IMR-90 (cell line): ENCODE data around the gene LRIT2. TPM values are rescaled to one million over a fixed set of nuclear protein-coding genes. Genes with fewer than 3 reads are reported as not detected.

Source experiments
- ATAC-seq: fragments of 200-7000 bp; cut with Tn5 transposase; 2 replicates; pipeline ENCODE4 v1.9.1; 2020; ENCODE audit warnings: low read depth, mild to moderate bottlenecking, moderate library complexity
- BruUV-seq: library from RNA; stranded (reverse); fragments of 400-500 nt; replicated peaks from 2 replicates; lab custom pipeline; 2021; lab: Mats Ljungman, UMichigan
- CTCF ChIA-PET: fragments of 300-600 bp; formaldehyde crosslinking; extraction: SDS; loops from one replicate; lab custom pipeline; 2021; ENCODE audit warnings: antibody characterized with exemption; lab: Yijun Ruan, JAX
- POLR2A ChIA-PET: fragments of 300-600 bp; sonication (Branson Sonifier 250); formaldehyde crosslinking; loops from one replicate; lab custom pipeline; 2022; ENCODE audit warnings: antibody characterized with exemption; ENCODE audit not compliant: unreplicated experiment; lab: Charles Lee
- DNase-seq: peaks from one replicate; pipeline ENCODE4 v3.0.0; 2013
- H2AFZ ChIP-seq: replicated peaks from 2 replicates; pipeline ENCODE3; 2013; ENCODE audit warnings: low read length, mild to moderate bottlenecking; ENCODE audit not compliant: poor library complexity
- H2AK5ac ChIP-seq: 2 replicates; pipeline ENCODE4 v1.6.1; 2013; ENCODE audit warnings: low read depth, low read length, inconsistent platforms
- H2AK9ac ChIP-seq: replicated peaks from 2 replicates; pipeline ENCODE3; 2013; ENCODE audit warnings: mild to moderate bottlenecking, low read depth, low read length, moderate library complexity; ENCODE audit not compliant: poor library complexity
- H2BK120ac ChIP-seq: 2 replicates; pipeline ENCODE4 v1.6.1; 2013; ENCODE audit warnings: low read depth, low read length, inconsistent platforms
- H2BK15ac ChIP-seq: 3 replicates; pipeline ENCODE4 v1.6.1; 2013; ENCODE audit warnings: low read depth, low read length, inconsistent platforms
- H2BK20ac ChIP-seq: 2 replicates; pipeline ENCODE4 v1.6.1; 2013; ENCODE audit warnings: low read depth, mild to moderate bottlenecking, inconsistent platforms, low read length, moderate library complexity
- H2BK5ac ChIP-seq: 2 replicates; pipeline ENCODE4 v1.6.1; 2013; ENCODE audit warnings: mild to moderate bottlenecking, low read depth, low read length, inconsistent platforms; ENCODE audit not compliant: poor library complexity, severe bottlenecking
- H3K14ac ChIP-seq: replicated peaks from 2 replicates; pipeline ENCODE4 v1.6.1; 2013; ENCODE audit warnings: low read depth, low read length, inconsistent platforms
- H3K18ac ChIP-seq: 2 replicates; pipeline ENCODE4 v1.6.1; 2013; ENCODE audit warnings: low read depth, low read length, control low read depth
- H3K23ac ChIP-seq: 2 replicates; pipeline ENCODE4 v1.6.1; 2013; ENCODE audit warnings: low read depth, low read length, inconsistent platforms
- H3K27ac ChIP-seq: 2 replicates; pipeline ENCODE4 v1.5.1; 2013; ENCODE audit warnings: mild to moderate bottlenecking, control low read depth, low read length; ENCODE audit not compliant: insufficient read depth
- H3K27me3 ChIP-seq: 2 replicates; pipeline ENCODE4 v1.6.1; 2013; ENCODE audit warnings: low read length; ENCODE audit not compliant: control insufficient read depth, insufficient read depth
- H3K36me3 ChIP-seq: 2 replicates; pipeline ENCODE4 v1.6.1; 2013; ENCODE audit warnings: low read length, mixed read lengths; ENCODE audit not compliant: control insufficient read depth, insufficient read depth
- H3K4ac ChIP-seq: 2 replicates; pipeline ENCODE4 v1.6.1; 2013; ENCODE audit warnings: low read depth, low read length, inconsistent platforms
- H3K4me1 ChIP-seq: 2 replicates; pipeline ENCODE4 v1.6.1; 2013; ENCODE audit warnings: low read length, mixed read lengths; ENCODE audit not compliant: control insufficient read depth, insufficient read depth
- H3K4me2 ChIP-seq: 2 replicates; pipeline ENCODE4 v1.6.1; 2013; ENCODE audit warnings: low read depth, mild to moderate bottlenecking, control low read depth, low read length, moderate library complexity
- H3K4me3 ChIP-seq: 2 replicates; pipeline ENCODE4 v1.5.1; 2013; ENCODE audit warnings: low read depth, mild to moderate bottlenecking, control low read depth, low read length, moderate library complexity; ENCODE audit not compliant: insufficient read depth
- H3K56ac ChIP-seq: 2 replicates; pipeline ENCODE4 v1.6.1; 2013; ENCODE audit warnings: low read length, inconsistent platforms; ENCODE audit not compliant: insufficient read depth; ENCODE audit errors: extremely low read depth
- H3K79me1 ChIP-seq, 2 experiments: 2 replicates each; pipeline ENCODE4 v1.6.1; 2013; ENCODE audit warnings: low read length in 2 of 2, inconsistent platforms in 1 of 2, low read depth in 1 of 2
- H3K9ac ChIP-seq: 2 replicates; pipeline ENCODE4 v1.6.1; 2013; ENCODE audit warnings: low read depth, low read length, control low read depth
- H3K9me1 ChIP-seq: 2 replicates; pipeline ENCODE4 v1.6.1; 2013; ENCODE audit warnings: low read length, inconsistent platforms; ENCODE audit not compliant: insufficient read depth
- H3K9me3 ChIP-seq: 2 replicates; pipeline ENCODE4 v1.6.1; 2013; ENCODE audit warnings: low read length; ENCODE audit not compliant: control insufficient read depth, insufficient read depth
- H4K20me1 ChIP-seq: 2 replicates; pipeline ENCODE4 v1.6.1; 2013; ENCODE audit warnings: low read length, inconsistent platforms; ENCODE audit not compliant: insufficient read depth
- H4K5ac ChIP-seq: 2 replicates; pipeline ENCODE4 v1.6.1; 2013; ENCODE audit warnings: mild to moderate bottlenecking, low read depth, low read length, control low read depth
- H4K8ac ChIP-seq, 2 experiments: 2 replicates each; pipeline ENCODE4 v1.6.1; 2013; ENCODE audit warnings: low read depth in 2 of 2, low read length in 2 of 2, control low read depth in 1 of 2, inconsistent platforms in 1 of 2
- H4K91ac ChIP-seq: 2 replicates; pipeline ENCODE4 v1.6.1; 2013; ENCODE audit warnings: low read depth, low read length, inconsistent platforms; ENCODE audit not compliant: insufficient read depth
- CEBPB ChIP-seq: IDR thresholded peaks from 2 replicates; pipeline ENCODE4 v1.6.1; 2012; ENCODE audit warnings: low read depth, low read length, improper control_type of control experiment
- CTCF ChIP-seq: conservative IDR thresholded peaks from 2 replicates; pipeline ENCODE4 v1.5.1; 2012; ENCODE audit warnings: mild to moderate bottlenecking, low read depth, low read length, improper control_type of control experiment
- FOS ChIP-seq: fragments of 150-350 bp; IDR thresholded peaks from 2 replicates; pipeline ENCODE4 v1.6.1; 2016; ENCODE audit warnings: low read depth, low read length
- MAFK ChIP-seq: IDR thresholded peaks from 2 replicates; pipeline ENCODE4 v1.6.1; 2012; ENCODE audit warnings: low read depth, low read length, improper control_type of control experiment
- MAZ ChIP-seq: IDR thresholded peaks from 2 replicates; pipeline ENCODE4 v1.6.1; 2012; ENCODE audit warnings: low read depth, mild to moderate bottlenecking, low read length, improper control_type of control experiment, moderate library complexity, borderline replicate concordance
- MXI1 ChIP-seq: IDR thresholded peaks from 2 replicates; pipeline ENCODE4 v1.6.1; 2012; ENCODE audit warnings: low read depth, mild to moderate bottlenecking, low read length, moderate library complexity, borderline replicate concordance
- NFE2L2 ChIP-seq: fragments of 150-350 bp; IDR thresholded peaks from 2 replicates; pipeline ENCODE4 v1.6.1; 2016; ENCODE audit warnings: low read depth, mild to moderate bottlenecking, low read length
- POLR2A ChIP-seq: IDR thresholded peaks from 2 replicates; pipeline ENCODE4 v1.6.1; 2012; ENCODE audit warnings: mild to moderate bottlenecking, low read depth, low read length
- RAD21 ChIP-seq: IDR thresholded peaks from 2 replicates; pipeline ENCODE4 v1.6.1; 2012; ENCODE audit warnings: low read length, improper control_type of control experiment
- RFX5 ChIP-seq: IDR thresholded peaks from 2 replicates; pipeline ENCODE4 v1.8.0; 2012; ENCODE audit warnings: low read depth, mild to moderate bottlenecking, low read length, moderate library complexity
- WGBS, 2 experiments: methylation state at CpG; one replicate each; pipeline versions ENCODE4 v1.1.5 to v1.1.7; 2013; ENCODE audit warnings: missing lambda C conversion rate in 2 of 2; ENCODE audit not compliant: insufficient read length in 1 of 2; ENCODE audit errors: extremely low coverage in 2 of 2; 5-methylcytosine and 5-hydroxymethylcytosine counted together
- dilution Hi-C: fragments of 300-500 bp; cut with HindIII; formaldehyde crosslinking; loops from one replicate; pipeline ENCODE4 v1.14.3; 2018; ENCODE audit warnings: low sequenced_read_pairs; ENCODE audit not compliant: unreplicated experiment
- in situ Hi-C: fragments of 300-500 bp; cut with MboI; formaldehyde crosslinking; loops from 3 replicates; pipeline ENCODE4 v1.14.3; 2019; ENCODE audit warnings: low sequenced_read_pairs, inconsistent platforms, mixed read lengths
- intact Hi-C: fragments of 100-400 bp; cut with micrococcal nuclease; formaldehyde crosslinking; loops from 2 replicates; pipeline ENCODE4 v1.10.0; 2022
- polyA plus RNA-seq, 3 experiments: library from polyadenylated mRNA; depleted of rRNA; stranded (reverse); fragments of >200 nt; gene quantifications; 2 replicates each; pipeline ENCODE4 v1.2.3, GENCODE V29; 2012; ENCODE audit warnings: low replicate concordance in 1 of 3
- total RNA-seq: library from RNA; depleted of rRNA; stranded (reverse); fragments of >200 nt; gene quantifications from 2 replicates; pipeline ENCODE4 v1.2.3, GENCODE V29; 2012

LRIT2 gene
- total and polyA plus RNA-seq, 2 of the 4 experiments (the other 2 are of a cell fraction) = not detected

DNA sequence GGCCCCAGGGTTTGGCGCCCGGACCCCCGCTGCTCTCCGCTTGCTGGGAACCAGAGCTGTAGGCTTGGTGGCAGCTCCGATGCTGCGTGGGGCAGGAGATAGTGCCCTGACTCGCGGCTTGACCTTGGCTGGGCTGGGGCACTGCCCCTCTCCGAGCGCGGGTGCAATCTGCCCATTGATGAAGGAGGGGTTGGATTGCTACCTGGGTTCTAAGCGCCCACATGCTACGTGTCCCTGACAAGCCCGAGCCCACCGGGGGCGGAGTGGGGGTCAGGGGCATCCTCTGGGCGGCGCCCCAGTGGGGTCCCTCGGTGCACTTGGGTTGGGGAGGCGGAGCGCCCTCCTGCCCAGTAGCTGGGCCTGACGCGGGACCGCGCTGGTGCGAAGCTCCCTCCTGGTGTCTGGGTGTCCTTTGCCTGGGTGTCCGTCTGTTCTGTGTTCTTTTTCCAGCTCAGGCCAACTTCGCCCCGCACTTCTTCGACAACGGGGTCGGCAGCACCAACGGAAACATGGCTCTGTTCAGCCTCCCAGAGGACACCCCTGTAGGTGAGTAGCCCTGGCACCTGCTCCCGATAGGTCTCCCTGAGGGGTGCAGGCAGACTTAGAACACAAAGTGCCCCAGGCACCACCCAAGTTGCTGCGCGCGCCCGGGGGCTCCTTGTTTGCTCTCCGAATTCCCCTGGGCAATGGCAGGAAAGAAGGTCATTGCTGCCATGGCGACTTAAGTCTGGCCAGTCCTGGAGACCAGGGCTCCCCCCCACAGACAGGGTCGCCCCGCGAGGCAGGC, 30.1 kb downstream of the LRIT2 start:
- no peak overlapping the region for H2AK5ac ChIP-seq
- no peak overlapping the region for H3K18ac ChIP-seq
- no peak for DNase-seq
- H3K4me3 ChIP-seq = no peak overlapping the region
- H4K91ac ChIP-seq = no peak overlapping the region
- intact Hi-C loops = no loop called here
- H3K23ac ChIP-seq = no peak overlapping the region; the same call in 1 of the 2 replicates
- H3K4me2 ChIP-seq = no peak overlapping the region
- no peak overlapping the region for H3K9ac ChIP-seq
- H2AK9ac ChIP-seq = no peak overlapping the region
- no peaks in the 10 kb centered on the region for H3K79me1 ChIP-seq
- CTCF ChIA-PET = no interaction called here
- no peaks in the 10 kb centered on the region for H3K9me1 ChIP-seq
- H3K4ac ChIP-seq = no peak overlapping the region
- no peak overlapping the region for H3K27ac ChIP-seq
- H4K20me1 ChIP-seq = no peaks in the 10 kb centered on the region
- no peak overlapping the region for H3K56ac ChIP-seq
- no peak overlapping the region for H3K14ac ChIP-seq
- H3K9me3 ChIP-seq = no peaks in the 10 kb centered on the region
- in situ Hi-C loops = no loop called here
- dilution Hi-C loops = no loop called here
- peaks cover 53% of the 10 kb centered on the region for H3K27me3 ChIP-seq
- no TSS peak for BruUV-seq
- no peak overlapping the region for H2BK5ac ChIP-seq
- WGBS, 2 experiments = 16% methylated on average over 12 of the region's 43 CpGs; no CpG with 5 or more reads in 1 of the 2 experiments
- H2BK120ac ChIP-seq = no peak overlapping the region
- peak overlapping the region; percentile 58 for H2AFZ ChIP-seq
- H3K4me1 ChIP-seq = peaks cover 2% of the 10 kb centered on the region; the same call in 1 of the 2 replicates
- no peak for ATAC-seq
- no peak overlapping the region for H2BK20ac ChIP-seq
- no peaks in the 10 kb centered on the region for H3K36me3 ChIP-seq
- H4K5ac ChIP-seq = no peak overlapping the region
- no peak overlapping the region for H4K8ac ChIP-seq
- H2BK15ac ChIP-seq = no peak overlapping the region
- POLR2A ChIA-PET = no interaction called here
- TF ChIP-seq MAFK (no peak), RFX5 (no peak), POLR2A (no peak), NFE2L2 (no peak), MXI1 (no peak), FOS (no peak), CTCF (no peak), RAD21 (no peak), CEBPB (no peak), MAZ (no peak)
